Measurements from ENCODE around the gene CASKIN1. TPM values are rescaled to one million over a fixed set of nuclear protein-coding genes. Genes with fewer than 3 reads are reported as not detected.

The CASKIN1 gene
- total RNA-seq, 1 experiment from 2014 or later, result not detected

DNA sequence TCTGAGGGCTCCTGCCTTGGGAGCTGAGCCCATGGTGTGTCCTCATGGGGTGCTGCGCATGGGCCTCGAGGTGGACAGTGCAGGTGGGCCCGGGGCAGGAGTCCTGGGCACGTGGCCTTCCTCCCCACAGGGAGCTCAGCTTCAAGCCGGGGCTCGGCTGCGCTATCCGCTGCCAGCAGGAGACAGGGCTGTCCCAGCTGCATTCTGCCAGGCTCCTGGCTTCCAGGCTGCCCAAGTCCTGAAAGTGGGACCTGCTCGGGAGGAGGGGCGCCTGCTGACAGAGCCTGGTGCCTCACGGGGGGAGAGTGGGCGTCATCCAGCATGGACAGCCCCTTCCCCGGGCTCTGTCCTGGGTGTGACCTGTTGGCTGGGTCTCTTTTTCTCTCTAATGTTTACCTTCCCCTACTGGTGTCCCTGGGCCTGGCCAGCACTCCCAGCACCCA, 33.7 kb downstream of the CASKIN1 start:
- Histone ChIP-seq H3K9me3 (replicated peaks) (no peaks in the 10 kb centered on the region), H3K36me3 (peaks cover 33% of the 10 kb centered on the region), H3K27me3 (replicated peaks) (no peaks in the 10 kb centered on the region), H3K27ac (no peak overlapping the region), H3K4me3 (no peak overlapping the region), H3K4me1 (replicated peaks) (no peaks in the 10 kb centered on the region)
- DNase-seq (ENCODE audit: low read depth in 1 of 2, low spot score in 2 of 2), result no peak

DNA sequence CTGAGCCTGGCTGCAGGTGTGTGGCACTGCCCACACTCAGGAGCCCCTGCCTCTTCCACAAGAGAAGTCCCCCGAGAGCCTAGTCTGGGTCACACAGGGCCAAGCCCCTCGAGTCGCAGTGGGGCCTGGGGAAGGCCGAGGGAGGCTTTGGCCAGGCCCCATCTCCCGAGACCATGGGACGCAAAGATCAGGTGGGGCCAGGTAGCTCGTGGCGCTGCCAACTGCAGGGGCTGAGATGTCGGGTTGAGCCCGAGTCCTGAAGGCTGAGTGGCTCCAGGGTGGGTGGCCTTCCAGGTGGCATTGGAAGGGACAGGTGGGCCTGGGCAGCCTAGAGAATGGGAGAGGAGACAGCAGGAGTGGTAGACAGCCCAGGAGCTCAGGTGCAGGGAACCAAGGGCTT, 34.5 kb downstream of the CASKIN1 start:
- Histone ChIP-seq H3K9me3 (replicated peaks) (no peaks in the 10 kb centered on the region), H3K27ac (no peak overlapping the region), H3K36me3 (peaks cover 25% of the 10 kb centered on the region), H3K4me1 (replicated peaks) (peaks cover 3% of the 10 kb centered on the region), H3K27me3 (replicated peaks) (no peaks in the 10 kb centered on the region), H3K4me3 (no peak overlapping the region)
- DNase-seq (ENCODE audit: low read depth in 1 of 2, low spot score in 2 of 2), result no peak

DNA sequence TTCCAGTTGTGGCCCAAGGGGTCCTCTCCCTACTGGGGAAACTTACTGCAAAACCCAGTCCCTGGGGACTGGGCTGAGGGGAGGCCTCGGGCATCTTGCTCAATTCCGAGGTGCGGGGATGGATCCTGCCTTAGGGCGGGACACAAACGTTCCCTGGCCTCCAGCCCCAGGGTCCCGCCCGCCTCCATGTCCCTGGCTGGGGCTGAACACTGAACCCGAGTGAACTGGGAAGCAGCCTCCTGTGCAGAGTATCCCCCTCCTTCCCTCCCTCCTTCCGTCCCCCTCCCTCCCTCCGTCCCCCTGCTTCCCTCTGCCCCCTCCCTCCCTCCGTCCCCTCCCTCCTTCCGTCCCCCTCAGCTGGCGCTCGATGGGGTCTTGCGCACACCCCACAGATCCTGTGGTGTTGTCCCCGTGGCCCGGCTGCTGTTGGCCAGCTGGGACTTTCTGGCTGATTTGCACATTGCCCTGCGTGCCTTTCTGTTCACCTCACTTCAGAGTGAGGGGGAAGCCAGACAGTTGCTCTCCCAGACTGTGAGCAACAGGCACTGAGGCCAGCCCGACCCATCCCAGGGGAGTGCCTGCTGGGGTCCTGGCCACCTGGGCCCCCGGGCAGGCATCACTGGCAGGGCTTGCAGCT, 35.4 kb downstream of the CASKIN1 start:
- H3K27ac ChIP-seq, result no peak overlapping the region
- DNase-seq (ENCODE audit: low read depth in 1 of 2, low spot score in 2 of 2), result no peak
- peaks cover 7% of the 10 kb centered on the region for H3K4me1 ChIP-seq (replicated peaks)
- no peak overlapping the region for H3K4me3 ChIP-seq
- H3K27me3 ChIP-seq (replicated peaks), result no peaks in the 10 kb centered on the region
- peaks cover 17% of the 10 kb centered on the region for H3K36me3 ChIP-seq
- no peaks in the 10 kb centered on the region for H3K9me3 ChIP-seq (replicated peaks)

DNA sequence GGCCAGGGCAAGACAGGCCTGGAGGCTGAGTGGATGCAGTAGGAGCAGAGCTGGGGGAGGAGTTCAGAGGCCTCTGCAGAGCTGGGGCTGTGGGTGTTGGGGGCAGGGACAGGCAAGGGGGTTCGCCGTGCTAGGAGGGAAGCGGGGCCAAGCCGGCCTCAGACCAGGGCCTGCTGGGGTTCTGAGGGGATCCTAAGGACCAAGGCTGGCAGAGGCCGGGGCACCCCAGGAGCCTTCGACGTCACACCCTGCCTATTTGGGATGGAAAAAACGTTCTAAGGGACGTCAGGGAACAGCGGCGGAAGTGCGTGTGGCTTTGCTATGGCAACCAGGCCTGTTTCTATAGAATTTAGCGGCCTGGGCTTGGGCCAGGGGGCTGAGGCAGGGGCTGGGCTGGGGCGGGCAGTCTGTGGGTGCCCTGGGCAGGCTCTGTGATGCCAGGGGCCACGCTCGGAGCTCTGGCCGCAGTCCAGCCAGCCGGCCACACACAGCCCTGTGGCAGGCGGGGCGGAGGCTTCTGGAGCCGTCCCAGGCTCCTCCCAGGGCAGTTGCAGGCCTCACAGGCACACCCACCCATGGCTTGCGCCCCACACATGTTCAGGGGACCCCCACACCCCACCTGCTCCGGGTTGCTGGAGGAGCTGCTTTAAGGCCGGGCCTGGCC, 37.1 kb downstream of the CASKIN1 start:
- Histone ChIP-seq H3K9me3 (replicated peaks) (no peaks in the 10 kb centered on the region), H3K36me3 (peaks cover 21% of the 10 kb centered on the region), H3K4me3 (no peak overlapping the region), H3K27me3 (replicated peaks) (no peaks in the 10 kb centered on the region), H3K4me1 (replicated peaks) (peaks cover 7% of the 10 kb centered on the region), H3K27ac (no peak overlapping the region)
- DNase-seq (ENCODE audit: low read depth in 1 of 2, low spot score in 2 of 2), result no peak

DNA sequence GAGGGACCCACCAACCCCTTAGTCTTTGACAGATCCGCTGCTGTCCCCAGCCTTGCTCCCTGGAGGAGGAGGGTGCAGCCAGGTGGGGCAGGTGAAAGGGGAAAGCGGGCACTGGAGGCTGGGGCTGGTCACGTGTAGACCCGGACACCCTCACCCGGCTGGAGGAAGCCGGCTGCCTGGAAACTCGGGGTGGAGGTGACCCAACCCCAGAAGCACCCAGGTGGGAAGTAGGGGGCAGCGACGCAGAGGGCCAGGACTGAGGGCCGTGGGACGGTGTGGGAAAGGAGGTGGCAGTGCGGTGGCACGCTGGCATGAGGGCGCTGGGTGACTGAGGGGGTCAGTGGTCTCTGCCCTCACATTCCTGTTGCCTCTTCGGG, 38.2 kb downstream of the CASKIN1 start:
- Histone ChIP-seq H3K4me1 (replicated peaks) (peaks cover 18% of the 10 kb centered on the region), H3K4me3 (no peak overlapping the region), H3K27me3 (replicated peaks) (no peaks in the 10 kb centered on the region), H3K36me3 (peaks cover 27% of the 10 kb centered on the region), H3K9me3 (replicated peaks) (no peaks in the 10 kb centered on the region), H3K27ac (no peak overlapping the region)
- no peak for DNase-seq (ENCODE audit: low read depth in 1 of 2, low spot score in 2 of 2)

DNA sequence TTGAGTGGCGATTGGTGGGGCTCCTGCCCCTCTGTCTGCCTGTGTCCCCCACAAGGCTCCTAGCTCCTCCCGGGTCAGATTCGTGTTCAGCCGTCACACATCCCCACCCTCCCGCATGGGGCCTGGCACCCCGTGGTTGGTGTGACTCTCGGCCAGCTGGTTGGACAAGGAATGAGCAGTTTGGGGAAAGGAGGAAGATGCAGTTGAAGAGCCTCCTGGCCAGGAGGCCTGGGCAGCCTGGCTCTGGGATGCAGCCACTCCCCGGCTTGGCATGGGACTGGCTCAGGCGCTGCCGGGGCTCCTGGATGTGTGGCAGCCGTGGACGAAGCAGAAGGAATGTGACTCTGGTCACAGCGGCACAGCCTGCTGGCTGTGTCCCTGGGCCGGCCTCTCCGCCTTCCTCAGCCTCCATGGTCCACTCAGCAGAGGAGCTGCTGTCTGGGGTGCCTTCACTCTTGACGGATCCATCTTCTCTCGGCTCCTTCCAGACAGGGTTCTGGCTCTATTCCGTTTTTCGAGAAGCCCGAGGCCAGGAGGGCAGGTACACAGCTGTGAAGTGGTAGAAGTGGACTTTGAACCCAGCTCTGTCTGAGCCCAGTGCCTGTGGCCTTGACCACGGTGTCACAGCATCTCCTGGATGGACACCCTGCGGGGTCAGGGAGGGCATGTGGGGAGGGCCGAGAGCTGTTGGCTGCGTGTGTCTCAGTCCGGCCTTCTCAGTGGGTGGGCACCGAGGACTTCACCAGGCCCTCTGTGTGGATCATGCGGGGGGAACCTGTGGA, 38.7 kb downstream of the CASKIN1 start:
- H3K36me3 ChIP-seq, result peaks cover 32% of the 10 kb centered on the region
- H3K27me3 ChIP-seq (replicated peaks), result no peaks in the 10 kb centered on the region
- no peak for DNase-seq (ENCODE audit: low read depth in 1 of 2, low spot score in 2 of 2)
- peaks cover 23% of the 10 kb centered on the region for H3K4me1 ChIP-seq (replicated peaks)
- no peak overlapping the region for H3K4me3 ChIP-seq
- no peak overlapping the region for H3K27ac ChIP-seq
- H3K9me3 ChIP-seq (replicated peaks), result no peaks in the 10 kb centered on the region

DNA sequence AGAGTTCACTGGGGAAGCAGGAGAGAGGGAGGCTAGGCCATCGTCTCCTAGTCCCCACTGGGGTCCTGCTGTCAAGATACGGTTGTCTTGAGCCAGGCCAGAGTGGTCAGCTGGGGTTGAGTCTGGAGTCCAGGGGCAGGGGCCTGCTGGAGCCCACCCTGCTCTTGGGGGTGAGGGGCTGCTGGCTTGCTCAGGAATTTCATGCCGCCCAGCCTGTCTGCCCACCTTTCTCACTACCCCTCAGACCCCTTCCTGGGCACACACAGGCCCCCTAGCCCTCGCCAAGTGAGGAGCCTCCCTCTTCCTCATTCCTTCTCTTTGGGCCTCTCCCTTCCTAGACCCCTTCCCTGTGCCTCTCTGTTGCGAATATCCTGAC, 39.6 kb downstream of the CASKIN1 start:
- Histone ChIP-seq H3K9me3 (replicated peaks) (no peaks in the 10 kb centered on the region), H3K27ac (no peak overlapping the region), H3K4me1 (replicated peaks) (peaks cover 28% of the 10 kb centered on the region), H3K27me3 (replicated peaks) (no peaks in the 10 kb centered on the region), H3K36me3 (peaks cover 40% of the 10 kb centered on the region), H3K4me3 (peak overlapping the region; percentile 64)
- DNase-seq (ENCODE audit: low read depth in 1 of 2, low spot score in 2 of 2), result no peak

DNA sequence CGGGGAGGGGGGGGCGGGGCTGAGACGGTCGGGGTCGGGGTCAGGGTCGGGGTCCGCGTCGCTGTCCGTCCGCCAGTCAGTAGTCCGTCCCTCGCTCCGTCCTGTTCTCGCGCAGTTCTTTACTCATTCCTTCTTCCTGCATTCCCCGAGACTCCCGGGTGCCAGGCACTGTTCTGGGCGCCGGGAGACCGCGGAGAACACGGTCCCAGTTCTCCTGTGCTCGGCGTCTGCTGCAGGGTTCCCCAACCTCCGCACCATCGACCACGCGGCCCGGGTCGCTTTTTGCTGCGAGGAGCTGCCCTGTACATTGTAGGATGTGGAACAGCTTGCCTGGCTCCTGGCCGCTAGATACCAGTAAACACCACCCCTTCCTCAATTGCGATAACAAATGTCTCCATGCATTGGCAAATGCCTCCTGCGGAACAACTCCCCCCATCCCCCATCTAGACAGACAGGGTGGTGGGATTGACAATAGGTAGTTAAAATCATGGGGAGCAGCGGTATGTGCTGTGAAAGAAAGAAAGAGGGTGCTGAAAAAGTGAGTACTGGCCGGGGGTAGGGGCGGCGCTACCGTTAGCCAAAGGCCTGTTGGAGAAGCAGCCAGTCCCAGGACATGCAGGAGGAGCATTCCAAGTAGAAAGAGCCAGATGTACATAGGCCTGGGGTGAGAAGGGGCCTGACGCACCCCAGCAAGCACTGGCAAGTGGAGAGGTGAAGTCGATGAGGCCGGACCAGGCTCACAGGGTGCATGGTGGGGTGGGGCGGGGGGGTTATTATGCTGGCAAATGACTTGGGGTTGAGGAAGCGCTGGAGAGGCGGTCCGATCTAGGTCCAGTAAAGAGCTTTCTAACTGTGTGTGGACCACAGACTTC, 40.2 kb downstream of the CASKIN1 start:
- H3K27ac ChIP-seq, result no peak overlapping the region
- H3K27me3 ChIP-seq (replicated peaks), result no peaks in the 10 kb centered on the region
- peaks cover 46% of the 10 kb centered on the region for H3K36me3 ChIP-seq
- H3K9me3 ChIP-seq (replicated peaks), result no peaks in the 10 kb centered on the region
- peak in 1 of 2 experiments; percentile 38 for DNase-seq (ENCODE audit: low read depth in 1 of 2, low spot score in 2 of 2)
- H3K4me1 ChIP-seq (replicated peaks), result peaks cover 34% of the 10 kb centered on the region
- H3K4me3 ChIP-seq, result peak overlapping the region; percentile 64

DNA sequence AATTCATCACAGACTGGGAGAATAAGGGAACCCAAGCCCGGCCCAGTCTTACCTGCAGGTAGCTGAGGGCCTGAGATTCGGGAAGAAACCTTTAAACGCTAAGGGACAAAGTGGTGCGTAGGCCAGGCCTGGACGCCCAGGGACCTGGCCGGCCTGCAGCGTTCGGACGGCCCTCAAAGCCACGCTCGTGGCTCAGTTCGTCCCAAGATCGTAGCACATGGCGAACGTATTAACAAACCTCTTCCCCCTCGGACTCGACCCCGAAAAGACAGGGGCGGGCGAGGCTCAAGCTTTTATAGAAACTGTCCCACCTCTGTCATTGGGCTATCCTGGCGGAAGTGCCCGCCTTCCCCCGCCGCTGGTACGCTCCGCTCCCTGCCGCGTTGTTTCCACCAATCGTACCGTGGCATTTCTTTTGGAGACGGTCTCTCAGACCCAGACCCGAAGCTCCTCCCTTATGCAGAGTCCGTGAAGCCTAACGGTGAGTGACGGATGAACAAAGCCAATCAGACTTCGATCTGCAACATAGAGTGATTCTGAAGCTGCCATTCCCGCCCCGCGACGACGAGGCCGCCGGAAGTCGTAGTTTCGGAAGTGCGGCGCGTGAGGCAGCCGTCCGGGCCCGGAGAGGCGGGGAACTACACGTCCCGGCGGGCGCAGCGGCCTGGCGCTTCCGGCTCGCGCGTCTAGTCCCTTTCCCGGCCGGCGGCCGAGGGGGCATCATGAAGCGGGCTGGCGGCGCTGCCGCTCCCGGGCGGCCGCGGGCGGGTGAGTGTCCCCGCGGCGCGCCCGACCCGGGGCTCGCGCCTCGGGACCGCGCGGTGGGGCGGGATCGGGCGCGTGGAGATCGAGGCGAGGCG, 41.1 kb downstream of the CASKIN1 start, which contains the start of gene TRAF7:
Gene TRAF7, plus strand, starts transcription at position 692 of the 860 bp plus-strand sequence. CDS start 8,139 bp downstream, outside the sequence.
- Histone ChIP-seq H3K36me3 (peaks cover 53% of the 10 kb centered on the region), H3K27me3 (replicated peaks) (no peaks in the 10 kb centered on the region), H3K4me1 (replicated peaks) (peaks cover 35% of the 10 kb centered on the region), H3K9me3 (replicated peaks) (no peaks in the 10 kb centered on the region), H3K4me3 (peak within 1 kb of the TSS; percentile 64), H3K27ac (peak within 1 kb of the TSS; percentile 43)
- peak; percentile 99 to 100 for DNase-seq (ENCODE audit: low read depth in 1 of 2, low spot score in 2 of 2)

DNA sequence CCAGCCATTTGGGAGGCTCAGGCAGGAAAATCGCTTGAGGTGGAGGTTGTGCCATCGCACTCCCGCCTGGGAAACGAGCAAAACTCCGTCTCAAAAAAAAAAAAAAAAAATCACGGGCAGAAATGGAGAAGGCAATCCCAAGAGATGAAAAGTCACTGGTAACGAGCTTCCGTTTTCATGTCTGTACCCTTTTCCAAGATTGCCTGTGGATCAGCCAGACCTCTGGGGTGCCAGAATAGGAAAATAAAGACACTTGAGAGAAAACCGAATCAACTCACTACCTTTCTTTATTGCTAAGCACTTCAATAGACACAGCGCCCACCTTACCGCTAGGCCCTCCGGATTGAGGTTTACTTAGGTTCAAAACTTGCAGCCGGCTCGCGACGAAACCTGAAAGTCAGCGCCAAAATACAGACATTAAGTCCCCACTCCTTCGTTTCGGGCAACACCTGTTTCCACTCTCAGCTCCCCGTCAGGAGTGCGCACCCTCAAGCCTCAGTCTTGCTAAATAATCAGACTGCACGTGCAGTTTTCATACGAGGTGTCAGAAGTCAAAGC, 41.8 kb downstream of the CASKIN1 start:
- peak in 1 of 2 experiments; percentile 27 for DNase-seq (ENCODE audit: low read depth in 1 of 2, low spot score in 2 of 2)
- Histone ChIP-seq H3K27ac (peak overlapping the region; percentile 43), H3K9me3 (replicated peaks) (no peaks in the 10 kb centered on the region), H3K4me1 (replicated peaks) (peaks cover 41% of the 10 kb centered on the region), H3K36me3 (peaks cover 59% of the 10 kb centered on the region), H3K27me3 (replicated peaks) (no peaks in the 10 kb centered on the region), H3K4me3 (peak overlapping the region; percentile 64)

DNA sequence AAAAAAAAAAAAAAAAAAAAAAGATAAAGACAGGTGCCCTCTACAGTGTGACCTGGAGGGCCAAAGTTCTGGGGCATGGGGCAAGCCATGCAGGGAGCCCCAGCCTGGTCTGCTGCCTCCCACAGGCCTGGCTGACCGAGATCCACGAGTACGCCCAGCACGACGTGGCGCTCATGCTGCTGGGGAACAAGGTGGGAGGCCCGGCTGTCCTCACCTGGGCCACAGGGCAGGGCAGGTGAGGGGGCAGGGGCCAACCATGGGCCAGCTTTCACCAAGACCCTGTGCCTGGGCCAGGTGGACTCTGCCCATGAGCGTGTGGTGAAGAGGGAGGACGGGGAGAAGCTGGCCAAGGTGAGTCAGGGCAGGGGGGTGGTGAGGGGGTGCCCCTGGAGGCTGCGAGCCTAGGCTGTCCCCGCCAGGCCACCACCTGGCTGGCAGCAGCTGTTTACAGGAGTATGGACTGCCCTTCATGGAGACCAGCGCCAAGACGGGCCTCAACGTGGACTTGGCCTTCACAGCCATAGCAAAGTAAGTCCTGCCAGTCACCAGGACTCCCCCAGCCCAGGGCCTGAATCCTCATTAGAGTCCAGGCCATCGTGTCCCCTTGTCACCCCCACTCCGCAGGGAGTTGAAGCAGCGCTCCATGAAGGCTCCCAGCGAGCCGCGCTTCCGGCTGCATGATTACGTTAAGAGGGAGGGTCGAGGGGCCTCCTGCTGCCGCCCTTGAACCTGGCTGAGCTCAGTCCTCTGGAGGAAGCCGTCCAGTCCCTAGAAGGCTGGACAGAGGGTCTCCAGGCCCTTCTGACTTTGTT, 43.5 kb downstream of the CASKIN1 start:
- Histone ChIP-seq H3K4me1 (replicated peaks) (peaks cover 48% of the 10 kb centered on the region), H3K9me3 (replicated peaks) (no peaks in the 10 kb centered on the region), H3K36me3 (peaks cover 60% of the 10 kb centered on the region), H3K27ac (no peak overlapping the region), H3K4me3 (peak overlapping the region; percentile 64), H3K27me3 (replicated peaks) (no peaks in the 10 kb centered on the region)
- DNase-seq (ENCODE audit: low read depth in 1 of 2, low spot score in 2 of 2), result no peak

Data from SJSA1 (cell line).